ENCODE data around the gene RYR1.

Gene RYR1

DNA sequence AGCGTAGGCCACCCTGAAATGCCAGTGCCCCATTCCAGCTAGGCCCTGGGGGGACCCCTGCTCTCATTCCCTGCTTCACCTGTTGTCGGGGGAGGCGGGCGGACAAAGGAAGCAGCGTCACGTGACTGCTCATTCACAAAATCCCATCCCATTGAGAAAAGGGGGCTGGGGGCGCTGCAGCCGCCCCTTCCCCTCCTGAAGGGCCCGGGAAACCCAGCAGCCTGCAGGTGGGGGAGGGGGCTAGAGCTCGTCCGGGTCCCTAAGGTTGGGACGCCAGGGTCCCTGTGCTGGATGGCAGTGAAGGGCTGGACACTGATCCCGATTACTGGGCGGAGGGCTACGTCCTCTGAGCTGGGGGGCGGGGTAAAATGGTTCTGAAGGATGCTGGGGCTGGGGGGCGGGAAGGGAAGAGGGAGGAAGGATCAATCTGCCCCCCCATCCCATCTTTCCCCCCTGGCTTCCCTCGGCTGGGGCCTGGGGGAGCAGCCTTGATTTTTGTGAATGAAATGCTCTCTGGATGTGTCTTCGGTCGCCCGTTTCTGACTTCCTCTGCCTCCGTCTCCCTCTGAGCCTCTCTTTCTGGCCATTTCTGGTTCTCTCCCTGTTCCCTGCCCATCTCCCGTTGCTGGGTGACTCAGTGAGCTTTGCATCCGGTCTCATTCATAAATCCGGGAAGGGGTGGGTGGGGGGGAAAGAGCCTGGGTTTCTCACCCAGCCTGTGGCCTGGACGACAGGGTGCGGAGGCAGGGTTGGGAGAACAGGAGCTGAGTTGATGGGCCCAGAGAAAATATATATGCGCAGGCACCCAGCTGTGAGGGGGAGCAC, 44.2 kb upstream of the RYR1 start:
- peaks cover 4% of the 10 kb centered on the region for H3K36me3 ChIP-seq (ENCODE audit: control insufficient read depth, insufficient read depth, low read length)
- H3K9ac ChIP-seq (ENCODE audit: low read depth, low read length), result peak overlapping the region; percentile 70
- H3K4me3 ChIP-seq (ENCODE audit: low read depth, low read length), result peak overlapping the region; percentile 86
- H3K4me1 ChIP-seq (ENCODE audit: control insufficient read depth, insufficient read depth, low read length), result peaks cover 13% of the 10 kb centered on the region
- H3K9me3 ChIP-seq (ENCODE audit: control insufficient read depth, insufficient read depth, low read length), result no peaks in the 10 kb centered on the region
- H3K27me3 ChIP-seq (ENCODE audit: control insufficient read depth, insufficient read depth, low read length), result peaks cover 3% of the 10 kb centered on the region

DNA sequence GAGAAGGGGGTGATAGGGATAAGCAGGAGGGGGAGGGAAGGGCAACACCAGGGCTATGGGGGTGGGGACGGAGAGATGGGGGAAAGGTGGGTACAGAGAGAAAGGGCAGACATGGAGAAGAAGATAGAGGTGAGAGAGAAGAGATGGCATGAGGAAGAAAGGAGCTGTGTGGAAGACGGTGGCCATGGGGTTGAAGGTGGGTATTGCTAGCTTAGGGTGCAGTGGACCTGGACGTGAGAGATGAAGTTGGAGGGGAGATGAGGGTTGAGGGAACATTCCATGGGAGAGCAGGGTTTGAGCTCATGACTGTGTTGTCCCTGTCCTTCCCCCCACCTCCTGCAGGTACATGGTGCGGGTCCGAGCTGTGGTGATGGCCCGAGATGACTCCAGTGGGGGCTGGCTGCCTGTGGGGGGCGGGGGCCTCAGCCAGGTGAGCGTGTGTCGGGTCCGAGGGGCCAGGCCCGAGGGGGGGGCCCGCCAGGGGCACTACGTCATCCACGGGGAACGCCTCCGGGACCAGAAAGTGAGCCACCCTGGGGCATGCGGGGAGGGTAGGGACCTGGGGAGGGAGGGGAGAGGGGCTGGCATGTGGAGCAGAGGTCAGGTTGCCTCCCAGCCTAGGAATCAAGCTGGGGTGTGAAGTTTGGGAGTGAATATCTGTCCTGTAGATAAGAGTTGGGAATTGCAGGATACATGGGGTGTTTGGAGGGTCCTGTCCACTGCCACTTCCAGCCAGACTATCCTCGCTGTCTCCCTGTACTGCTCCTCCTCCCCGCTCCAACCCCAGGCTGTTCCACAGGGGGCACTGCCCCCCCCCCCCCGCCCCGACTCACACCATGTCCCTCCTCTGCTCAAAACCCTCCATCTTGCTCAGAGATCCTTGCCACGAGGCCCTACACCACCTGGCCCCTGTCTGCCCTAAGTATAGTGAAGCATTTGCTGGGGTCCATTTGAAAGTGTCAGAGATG, 43.2 kb upstream of the RYR1 start:
- peak overlapping the region; percentile 86 for H3K4me3 ChIP-seq (ENCODE audit: low read depth, low read length)

DNA sequence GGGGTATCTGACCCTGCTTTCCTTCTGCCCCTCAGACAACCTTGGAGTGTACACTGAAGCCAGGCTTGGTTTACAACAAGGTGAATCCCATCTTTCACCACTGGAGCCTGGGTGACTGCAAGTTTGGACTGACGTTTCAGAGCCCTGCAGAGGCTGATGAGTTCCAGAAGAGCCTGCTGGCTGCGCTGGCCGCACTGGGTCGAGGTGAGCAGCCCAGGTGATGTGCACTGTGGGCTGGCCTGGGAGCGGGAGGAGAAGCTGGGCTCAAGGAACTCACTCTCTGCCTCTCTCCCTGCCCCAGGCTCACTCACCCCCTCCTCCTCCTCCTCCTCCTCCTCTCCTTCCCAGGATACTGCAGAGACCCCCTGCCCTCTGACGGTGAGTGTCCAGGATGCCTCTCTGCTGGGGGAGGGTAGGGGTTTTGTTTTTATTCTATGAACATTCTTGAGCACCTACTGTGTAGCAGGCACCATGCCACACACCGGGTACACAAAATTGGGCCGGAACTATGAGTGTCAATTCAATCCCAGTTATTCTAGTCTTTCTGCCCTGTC, 41.5 kb upstream of the RYR1 start:
- Histone ChIP-seq H3K9ac (ENCODE audit: low read depth, low read length) (no peak overlapping the region), H3K36me3 (ENCODE audit: control insufficient read depth, insufficient read depth, low read length) (peaks cover 4% of the 10 kb centered on the region), H3K4me3 (ENCODE audit: low read depth, low read length) (no peak overlapping the region), H3K4me1 (ENCODE audit: control insufficient read depth, insufficient read depth, low read length) (peaks cover 16% of the 10 kb centered on the region), H3K27me3 (ENCODE audit: control insufficient read depth, insufficient read depth, low read length) (peaks cover 19% of the 10 kb centered on the region), H3K9me3 (ENCODE audit: control insufficient read depth, insufficient read depth, low read length) (no peaks in the 10 kb centered on the region)

More for the DNA sequence above, 43.2 kb upstream of the RYR1 start:
- no peaks in the 10 kb centered on the region for H3K9me3 ChIP-seq (ENCODE audit: control insufficient read depth, insufficient read depth, low read length)
- peaks cover 4% of the 10 kb centered on the region for H3K36me3 ChIP-seq (ENCODE audit: control insufficient read depth, insufficient read depth, low read length)
- H3K9ac ChIP-seq (ENCODE audit: low read depth, low read length), result no peak overlapping the region
- H3K27me3 ChIP-seq (ENCODE audit: control insufficient read depth, insufficient read depth, low read length), result peaks cover 7% of the 10 kb centered on the region
- H3K4me1 ChIP-seq (ENCODE audit: control insufficient read depth, insufficient read depth, low read length), result peaks cover 16% of the 10 kb centered on the region

DNA sequence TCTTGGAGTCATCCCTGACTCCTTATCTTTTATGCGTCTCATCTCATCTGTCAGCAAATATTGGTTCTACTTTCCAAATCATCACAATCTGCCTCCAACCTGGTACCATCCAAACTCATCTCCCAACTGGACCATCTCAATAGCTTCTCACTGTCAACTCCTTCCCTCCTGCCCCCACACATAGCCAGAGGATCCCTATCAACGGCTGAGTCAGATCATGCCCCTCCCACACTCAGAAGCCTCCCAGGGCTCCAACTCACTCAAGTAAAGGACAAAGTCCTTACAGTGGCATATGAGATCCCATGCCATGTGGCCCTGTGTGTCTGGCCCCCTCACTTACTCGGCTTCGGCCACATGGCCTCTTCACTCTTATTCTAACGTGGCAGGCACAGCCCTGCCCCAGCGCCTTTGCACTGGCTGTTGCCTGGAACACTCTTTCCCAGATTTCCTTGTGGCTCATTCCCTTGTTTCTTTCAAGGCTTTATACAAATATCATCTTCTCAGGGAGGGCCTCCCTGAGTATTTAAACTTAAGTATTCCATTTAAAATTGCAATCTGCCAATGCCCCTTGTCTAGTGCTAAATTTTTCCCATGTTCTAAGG, 40.7 kb upstream of the RYR1 start:
- Histone ChIP-seq H3K36me3 (ENCODE audit: control insufficient read depth, insufficient read depth, low read length) (peaks cover 4% of the 10 kb centered on the region), H3K9ac (ENCODE audit: low read depth, low read length) (no peak overlapping the region), H3K9me3 (ENCODE audit: control insufficient read depth, insufficient read depth, low read length) (no peaks in the 10 kb centered on the region), H3K27me3 (ENCODE audit: control insufficient read depth, insufficient read depth, low read length) (peaks cover 28% of the 10 kb centered on the region), H3K4me1 (ENCODE audit: control insufficient read depth, insufficient read depth, low read length) (peaks cover 16% of the 10 kb centered on the region), H3K4me3 (ENCODE audit: low read depth, low read length) (no peak overlapping the region)

DNA sequence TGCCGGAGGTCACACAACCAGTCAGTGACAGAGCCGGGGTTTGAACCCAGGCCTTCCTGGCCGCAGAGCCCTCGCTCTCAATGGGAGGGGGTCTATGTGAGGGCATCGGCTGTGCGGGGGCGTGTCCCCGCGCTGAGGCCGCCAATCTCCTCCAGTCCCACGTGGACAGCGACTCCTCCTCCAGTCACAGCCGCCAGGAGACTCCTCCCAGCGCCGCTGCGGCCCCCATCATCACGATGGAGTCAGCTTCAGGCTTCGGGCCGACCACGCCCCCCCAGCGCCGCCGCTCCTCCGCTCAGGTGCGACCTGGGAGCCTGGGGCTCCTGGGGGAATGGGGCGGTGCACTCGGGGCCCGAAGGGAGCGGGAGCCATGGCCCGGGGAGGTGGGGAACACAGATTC, 39.0 kb upstream of the RYR1 start:
- peak overlapping the region; percentile 28 for H3K4me3 ChIP-seq (ENCODE audit: low read depth, low read length)
- no peaks in the 10 kb centered on the region for H3K9me3 ChIP-seq (ENCODE audit: control insufficient read depth, insufficient read depth, low read length)
- H3K36me3 ChIP-seq (ENCODE audit: control insufficient read depth, insufficient read depth, low read length), result peaks cover 4% of the 10 kb centered on the region
- H3K9ac ChIP-seq (ENCODE audit: low read depth, low read length), result no peak overlapping the region
- peaks cover 16% of the 10 kb centered on the region for H3K4me1 ChIP-seq (ENCODE audit: control insufficient read depth, insufficient read depth, low read length)
- H3K27me3 ChIP-seq (ENCODE audit: control insufficient read depth, insufficient read depth, low read length), result peaks cover 39% of the 10 kb centered on the region

DNA sequence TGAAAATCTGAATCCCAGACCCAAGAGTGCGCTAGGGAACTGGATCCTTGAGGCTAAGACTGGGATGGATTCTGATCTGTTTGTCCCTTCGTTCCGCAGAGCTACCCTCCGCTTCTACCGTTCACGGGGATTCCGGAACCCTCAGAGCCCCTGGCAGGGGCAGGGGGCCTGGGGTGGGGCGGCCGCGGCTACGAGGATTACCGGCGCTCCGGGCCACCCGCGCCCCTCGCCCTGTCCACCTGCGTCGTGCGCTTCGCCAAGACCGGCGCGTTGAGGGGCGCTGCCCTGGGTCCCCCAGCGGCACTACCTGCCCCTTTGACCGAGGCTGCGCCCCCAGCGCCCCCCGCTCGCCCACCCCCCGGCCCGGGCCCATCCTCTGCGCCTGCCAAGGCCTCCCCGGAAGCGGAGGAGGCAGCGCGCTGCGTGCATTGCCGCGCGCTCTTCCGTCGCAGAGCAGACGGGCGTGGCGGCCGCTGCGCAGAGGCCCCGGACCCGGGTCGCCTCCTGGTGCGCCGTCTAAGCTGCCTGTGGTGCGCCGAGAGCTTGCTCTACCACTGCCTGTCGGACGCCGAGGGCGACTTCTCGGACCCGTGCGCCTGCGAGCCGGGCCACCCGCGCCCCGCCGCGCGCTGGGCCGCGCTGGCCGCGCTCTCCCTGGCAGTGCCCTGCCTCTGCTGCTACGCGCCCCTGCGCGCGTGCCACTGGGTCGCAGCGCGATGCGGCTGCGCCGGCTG, 37.9 kb upstream of the RYR1 start:
- H3K9me3 ChIP-seq (ENCODE audit: control insufficient read depth, insufficient read depth, low read length), result no peaks in the 10 kb centered on the region
- peak overlapping the region; percentile 47 for H3K9ac ChIP-seq (ENCODE audit: low read depth, low read length)
- peak overlapping the region; percentile 32 for H3K4me3 ChIP-seq (ENCODE audit: low read depth, low read length)
- peaks cover 12% of the 10 kb centered on the region for H3K4me1 ChIP-seq (ENCODE audit: control insufficient read depth, insufficient read depth, low read length)
- H3K36me3 ChIP-seq (ENCODE audit: control insufficient read depth, insufficient read depth, low read length), result peaks cover 4% of the 10 kb centered on the region
- H3K27me3 ChIP-seq (ENCODE audit: control insufficient read depth, insufficient read depth, low read length), result peaks cover 50% of the 10 kb centered on the region

DNA sequence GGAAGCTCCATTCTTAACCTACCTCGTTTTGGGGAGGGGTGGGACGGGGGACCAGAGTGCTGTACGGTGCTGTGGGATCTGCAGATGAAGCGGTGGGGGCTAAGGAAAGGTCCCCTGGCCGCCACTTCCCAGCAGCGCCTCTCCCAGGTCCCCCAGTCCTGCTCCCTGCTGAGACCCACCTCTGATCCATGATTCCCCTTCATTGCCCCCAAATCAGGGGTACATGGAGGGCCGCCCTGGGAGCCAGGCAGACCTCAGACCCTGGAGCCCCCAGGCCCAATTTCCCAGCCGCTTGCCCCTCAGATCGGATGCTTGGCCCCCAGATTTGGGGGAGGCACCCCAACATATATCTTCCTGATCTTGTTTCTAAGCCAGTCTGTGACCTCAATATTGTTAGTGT, 34.4 kb upstream of the RYR1 start:
- no peak overlapping the region for H3K9ac ChIP-seq (ENCODE audit: low read depth, low read length)
- H3K9me3 ChIP-seq (ENCODE audit: control insufficient read depth, insufficient read depth, low read length), result no peaks in the 10 kb centered on the region
- H3K36me3 ChIP-seq (ENCODE audit: control insufficient read depth, insufficient read depth, low read length), result no peaks in the 10 kb centered on the region
- no peak overlapping the region for H3K4me3 ChIP-seq (ENCODE audit: low read depth, low read length)
- peaks cover 61% of the 10 kb centered on the region for H3K27me3 ChIP-seq (ENCODE audit: control insufficient read depth, insufficient read depth, low read length)
- peaks cover 6% of the 10 kb centered on the region for H3K4me1 ChIP-seq (ENCODE audit: control insufficient read depth, insufficient read depth, low read length)

DNA sequence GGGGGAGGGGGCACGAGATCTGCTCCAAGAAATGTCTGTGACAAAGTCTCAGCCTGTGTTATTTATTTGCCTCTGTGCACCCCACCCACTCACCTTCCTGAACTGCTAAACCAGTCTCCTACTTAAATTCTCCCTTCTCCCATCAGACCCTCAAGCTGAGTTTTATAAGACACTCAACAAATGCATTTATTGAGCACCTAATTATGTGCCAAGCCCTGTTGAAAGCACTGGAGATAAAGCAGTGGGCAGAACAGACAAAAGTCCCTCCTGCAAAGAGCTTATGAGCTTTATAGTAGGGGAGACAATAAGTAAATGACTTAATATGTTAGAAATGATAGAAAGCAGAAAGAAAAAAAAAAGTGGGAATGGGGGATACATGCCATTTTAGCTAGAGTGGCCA, 34.0 kb upstream of the RYR1 start:
- Histone ChIP-seq H3K36me3 (ENCODE audit: control insufficient read depth, insufficient read depth, low read length) (peaks cover 2% of the 10 kb centered on the region), H3K27me3 (ENCODE audit: control insufficient read depth, insufficient read depth, low read length) (peaks cover 61% of the 10 kb centered on the region), H3K4me3 (ENCODE audit: low read depth, low read length) (no peak overlapping the region), H3K4me1 (ENCODE audit: control insufficient read depth, insufficient read depth, low read length) (peaks cover 3% of the 10 kb centered on the region), H3K9me3 (ENCODE audit: control insufficient read depth, insufficient read depth, low read length) (no peaks in the 10 kb centered on the region), H3K9ac (ENCODE audit: low read depth, low read length) (no peak overlapping the region)

DNA sequence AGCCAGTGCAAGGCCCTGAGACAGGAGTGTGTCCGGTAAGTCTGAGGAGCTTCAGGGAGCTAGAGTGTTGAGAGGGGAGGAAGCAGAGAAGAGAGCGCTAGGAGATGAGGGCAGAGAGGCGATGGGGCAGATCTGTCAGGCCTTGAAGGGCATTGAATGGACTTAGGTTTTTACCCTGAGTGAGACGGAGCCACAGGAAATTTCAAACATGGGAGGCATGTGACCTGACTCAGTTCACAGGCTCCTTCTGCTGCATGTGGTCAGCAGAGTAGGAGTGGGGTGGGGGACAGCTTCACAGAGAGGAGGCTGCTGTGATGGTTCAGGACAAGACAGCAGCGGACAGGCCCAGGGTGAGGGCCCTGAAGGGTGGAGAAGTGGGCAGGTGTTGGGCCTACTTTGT, 33.1 kb upstream of the RYR1 start:
- H3K4me1 ChIP-seq (ENCODE audit: control insufficient read depth, insufficient read depth, low read length), result no peaks in the 10 kb centered on the region
- H3K27me3 ChIP-seq (ENCODE audit: control insufficient read depth, insufficient read depth, low read length), result peaks cover 56% of the 10 kb centered on the region
- no peaks in the 10 kb centered on the region for H3K9me3 ChIP-seq (ENCODE audit: control insufficient read depth, insufficient read depth, low read length)
- H3K9ac ChIP-seq (ENCODE audit: low read depth, low read length), result no peak overlapping the region
- no peak overlapping the region for H3K4me3 ChIP-seq (ENCODE audit: low read depth, low read length)
- H3K36me3 ChIP-seq (ENCODE audit: control insufficient read depth, insufficient read depth, low read length), result peaks cover 5% of the 10 kb centered on the region

DNA sequence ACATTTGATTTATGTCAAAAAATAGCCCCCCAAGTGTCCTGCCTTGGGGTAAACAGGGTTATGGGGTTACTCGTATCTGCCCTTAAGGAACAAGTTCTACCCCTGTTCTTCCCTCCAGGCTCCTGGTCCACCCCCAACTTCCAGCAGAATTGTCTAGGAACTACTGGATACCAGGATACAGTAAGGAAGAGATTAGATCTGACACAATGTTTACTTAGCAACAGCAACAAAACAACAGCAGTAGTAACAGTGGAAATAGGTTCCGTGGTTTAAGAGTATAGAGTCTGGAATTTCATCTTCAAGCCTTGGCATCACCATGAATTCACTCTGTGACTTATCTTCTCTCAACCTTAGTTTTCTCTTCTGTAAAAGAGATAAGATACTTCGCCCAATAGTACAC, 32.3 kb upstream of the RYR1 start:
- H3K27me3 ChIP-seq (ENCODE audit: control insufficient read depth, insufficient read depth, low read length), result peaks cover 53% of the 10 kb centered on the region

DNA sequence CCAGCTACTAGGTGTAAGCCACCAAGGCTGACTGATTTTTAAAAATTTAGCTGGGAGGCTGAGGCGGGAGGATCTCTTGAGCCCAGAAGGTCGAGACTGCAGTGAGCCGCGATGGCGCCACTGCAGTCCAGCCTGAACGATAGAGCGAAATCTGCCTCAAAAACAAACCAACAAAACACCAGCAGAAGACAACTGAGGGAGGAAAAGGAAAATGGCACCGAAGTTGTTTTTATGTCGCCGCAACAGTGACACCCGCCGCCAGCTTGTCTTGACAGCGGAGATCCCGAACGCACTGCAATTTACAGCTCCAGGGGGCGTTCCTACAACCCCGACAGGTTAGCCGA, 30.9 kb upstream of the RYR1 start:
- Histone ChIP-seq H3K27me3 (ENCODE audit: control insufficient read depth, insufficient read depth, low read length) (peaks cover 39% of the 10 kb centered on the region), H3K36me3 (ENCODE audit: control insufficient read depth, insufficient read depth, low read length) (peaks cover 10% of the 10 kb centered on the region), H3K9ac (ENCODE audit: low read depth, low read length) (no peak overlapping the region), H3K4me3 (ENCODE audit: low read depth, low read length) (peak overlapping the region; percentile 37), H3K4me1 (ENCODE audit: control insufficient read depth, insufficient read depth, low read length) (no peaks in the 10 kb centered on the region), H3K9me3 (ENCODE audit: control insufficient read depth, insufficient read depth, low read length) (no peaks in the 10 kb centered on the region)

More for the DNA sequence above, 32.3 kb upstream of the RYR1 start:
- no peaks in the 10 kb centered on the region for H3K9me3 ChIP-seq (ENCODE audit: control insufficient read depth, insufficient read depth, low read length)
- H3K4me1 ChIP-seq (ENCODE audit: control insufficient read depth, insufficient read depth, low read length), result no peaks in the 10 kb centered on the region
- no peak overlapping the region for H3K9ac ChIP-seq (ENCODE audit: low read depth, low read length)
- no peak overlapping the region for H3K4me3 ChIP-seq (ENCODE audit: low read depth, low read length)
- peaks cover 5% of the 10 kb centered on the region for H3K36me3 ChIP-seq (ENCODE audit: control insufficient read depth, insufficient read depth, low read length)
